Panc1 (cell line): ENCODE results near the gene CNKSR2. TPM values are rescaled to one million over a fixed set of nuclear protein-coding genes. Genes with fewer than 3 reads are reported as not detected.

ENCODE experiments used
- ATAC-seq: fragments of 200-7000 bp; cut with Tn5 transposase; 2 replicates; pipeline ENCODE4 v1.9.1; 2020; ENCODE audit warnings: mild to moderate bottlenecking, moderate library complexity
- BruUV-seq: library from RNA; stranded (reverse); fragments of 400-500 nt; replicated peaks from 2 replicates; lab custom pipeline; 2021; lab: Mats Ljungman, UMichigan
- CTCF ChIA-PET: fragments of 300-600 bp; sonication (Branson Sonifier 250); formaldehyde crosslinking; loops from one replicate; lab custom pipeline; 2022; ENCODE audit warnings: antibody characterized with exemption; lab: Charles Lee
- POLR2A ChIA-PET: fragments of 300-600 bp; sonication (Branson Sonifier 250); formaldehyde crosslinking; loops from one replicate; lab custom pipeline; 2022; ENCODE audit warnings: antibody characterized with exemption; lab: Charles Lee
- DNase-seq: peaks from one replicate; pipeline ENCODE4 v3.0.0-alpha.2; 2010; ENCODE audit warnings: low read depth, low spot score
- H3K27ac ChIP-seq: 2 replicates; pipeline ENCODE4 v1.5.1; 2011; ENCODE audit warnings: mild to moderate bottlenecking, low read length, inconsistent platforms
- H3K27me3 ChIP-seq: fragments of 200-500 bp; sonication (Bioruptor generic); 2 replicates; pipeline ENCODE4 v1.6.0; 2014; ENCODE audit warnings: low read length, inconsistent platforms; ENCODE audit not compliant: control insufficient read depth, insufficient read depth
- H3K36me3 ChIP-seq: fragments of 200-500 bp; sonication (Bioruptor generic); 2 replicates; pipeline ENCODE4 v1.5.1; 2014; ENCODE audit warnings: inconsistent platforms, mild to moderate bottlenecking, low read length, moderate library complexity; ENCODE audit not compliant: control insufficient read depth, insufficient read depth
- H3K4me1 ChIP-seq: 2 replicates; pipeline ENCODE4 v1.5.1; 2011; ENCODE audit warnings: inconsistent platforms, mild to moderate bottlenecking, low read length, moderate library complexity; ENCODE audit not compliant: control insufficient read depth, insufficient read depth
- H3K4me3 ChIP-seq, 2 experiments: 2 replicates each; pipeline ENCODE4 v1.5.1; 2011 to 2012; ENCODE audit warnings: low read depth in 2 of 2, low read length in 2 of 2, mild to moderate bottlenecking in 2 of 2, inconsistent platforms in 1 of 2, moderate library complexity in 1 of 2
- H3K9me3 ChIP-seq: fragments of 200-500 bp; sonication (Bioruptor generic); 2 replicates; pipeline ENCODE4 v1.5.1; 2014; ENCODE audit warnings: low read depth, mild to moderate bottlenecking, inconsistent platforms, low read length, moderate library complexity; ENCODE audit not compliant: control insufficient read depth, insufficient read depth
- CTCF ChIP-seq: fragments of 450-650 bp; IDR thresholded peaks from 2 replicates; pipeline ENCODE4 v1.5.1; 2017; ENCODE audit warnings: mild to moderate bottlenecking
- POLR2AphosphoS5 ChIP-seq: IDR thresholded peaks from 2 replicates; pipeline ENCODE4 v1.6.1; 2012; ENCODE audit warnings: mild to moderate bottlenecking, low read depth, low read length, moderate library complexity
- REST ChIP-seq, 2 experiments: IDR thresholded peaks; 2 replicates each; pipeline ENCODE4 v1.6.1; 2011 to 2012; ENCODE audit warnings: low read depth in 2 of 2, control low read depth in 1 of 2, low read length in 1 of 2, mild to moderate bottlenecking in 1 of 2, moderate library complexity in 1 of 2; ENCODE audit not compliant: insufficient read depth in 1 of 2
- SIN3A ChIP-seq: IDR thresholded peaks from 2 replicates; pipeline ENCODE4 v1.6.1; 2012; ENCODE audit warnings: low read depth, mild to moderate bottlenecking, low read length, moderate library complexity, borderline replicate concordance; ENCODE audit not compliant: insufficient read depth
- TCF7L2 ChIP-seq: IDR thresholded peaks from 2 replicates; pipeline ENCODE4 v1.6.1; 2011; ENCODE audit warnings: mild to moderate bottlenecking, low read depth, low read length, inconsistent platforms
- in situ Hi-C: cut with HindIII; loops from 2 replicates; pipeline ENCODE4 v1.10.0; 2016; ENCODE audit warnings: low sequenced_read_pairs, low pct_unique_long_range_greater_than_20kb
- intact Hi-C: fragments of 100-400 bp; cut with micrococcal nuclease; formaldehyde crosslinking; loops from one replicate; pipeline ENCODE4 v1.10.0; 2022; ENCODE audit not compliant: unreplicated experiment
- total RNA-seq: library from RNA; stranded (reverse); gene quantifications from one replicate; pipeline ENCODE4 v1.2.1, GENCODE V29; 2021; ENCODE audit not compliant: unreplicated experiment

CNKSR2 gene
- total RNA-seq, 1 experiment from 2014 or later = not detected

GRCh38 chrX:21645886-21646285 is 271.7 kb downstream of the CNKSR2 start:
- no peak overlapping the region for H3K4me3 ChIP-seq
- no peaks in the 10 kb centered on the region for H3K4me1 ChIP-seq
- no peaks in the 10 kb centered on the region for H3K36me3 ChIP-seq
- no TSS peak for BruUV-seq
- no peak overlapping the region for H3K27ac ChIP-seq
- in situ Hi-C loops = no loop called here
- TF ChIP-seq CTCF = no peak
- TF ChIP-seq SIN3A = no peak
- TF ChIP-seq TCF7L2 = no peak
- TF ChIP-seq POLR2AphosphoS5 = no peak
- no peak for TF ChIP-seq REST (IDR thresholded peaks at IDR 0.05; ENCODE audit: insufficient read depth in 1 of 2, low read depth in 2 of 2, low read length in 1 of 2)
- no peaks in the 10 kb centered on the region for H3K9me3 ChIP-seq
- H3K27me3 ChIP-seq = no peaks in the 10 kb centered on the region
- POLR2A ChIA-PET = no interaction called here
- intact Hi-C loops = no loop called here
- ATAC-seq (no peak), DNase-seq (no peak)
- CTCF ChIA-PET = no interaction called here

- CTCF ChIA-PET = no interaction called here
- BruUV-seq = no TSS peak
- no peaks in the 10 kb centered on the region for H3K36me3 ChIP-seq
- H3K9me3 ChIP-seq = no peaks in the 10 kb centered on the region
- H3K27ac ChIP-seq = no peak overlapping the region
- in situ Hi-C loops (no loop called here), intact Hi-C loops (no loop called here)
- DNase-seq = no peak
- ATAC-seq = no peak
- POLR2A ChIA-PET = no interaction called here
- no peak for TF ChIP-seq SIN3A
- H3K27me3 ChIP-seq = no peaks in the 10 kb centered on the region
- no peak overlapping the region for H3K4me3 ChIP-seq
- no peaks in the 10 kb centered on the region for H3K4me1 ChIP-seq
Observed at GRCh38 chrX:21655901-21656586, 281.8 kb downstream of the CNKSR2 start.

- H3K4me1 ChIP-seq = no peaks in the 10 kb centered on the region
- ChIA-PET POLR2A (no interaction called here), CTCF (no interaction called here)
- H3K4me3 ChIP-seq = no peak overlapping the region
- no peaks in the 10 kb centered on the region for H3K36me3 ChIP-seq
- BruUV-seq = no TSS peak
- DNase-seq (no peak), ATAC-seq (no peak)
- H3K27me3 ChIP-seq = no peaks in the 10 kb centered on the region
- H3K9me3 ChIP-seq = no peaks in the 10 kb centered on the region
- intact Hi-C loops = no loop called here
- H3K27ac ChIP-seq = no peak overlapping the region
- TF ChIP-seq REST (IDR thresholded peaks at IDR 0.05; ENCODE audit: insufficient read depth in 1 of 2, low read depth in 2 of 2, low read length in 1 of 2) (no peak), TCF7L2 (no peak), SIN3A (no peak), POLR2AphosphoS5 (no peak), CTCF (no peak)
- in situ Hi-C loops = no loop called here
Observed at GRCh38 chrX:21656587-21657317, 282.5 kb downstream of the CNKSR2 start.
